Ammon's horn (tissue), 1 donor: ENCODE measurements around the gene SPPL2C.

Experiments used
- DNase-seq: peaks from one replicate; pipeline ENCODE4 v3.0.0-alpha.2; 2016; ENCODE audit warnings: low spot score

The SPPL2C gene, protein sequence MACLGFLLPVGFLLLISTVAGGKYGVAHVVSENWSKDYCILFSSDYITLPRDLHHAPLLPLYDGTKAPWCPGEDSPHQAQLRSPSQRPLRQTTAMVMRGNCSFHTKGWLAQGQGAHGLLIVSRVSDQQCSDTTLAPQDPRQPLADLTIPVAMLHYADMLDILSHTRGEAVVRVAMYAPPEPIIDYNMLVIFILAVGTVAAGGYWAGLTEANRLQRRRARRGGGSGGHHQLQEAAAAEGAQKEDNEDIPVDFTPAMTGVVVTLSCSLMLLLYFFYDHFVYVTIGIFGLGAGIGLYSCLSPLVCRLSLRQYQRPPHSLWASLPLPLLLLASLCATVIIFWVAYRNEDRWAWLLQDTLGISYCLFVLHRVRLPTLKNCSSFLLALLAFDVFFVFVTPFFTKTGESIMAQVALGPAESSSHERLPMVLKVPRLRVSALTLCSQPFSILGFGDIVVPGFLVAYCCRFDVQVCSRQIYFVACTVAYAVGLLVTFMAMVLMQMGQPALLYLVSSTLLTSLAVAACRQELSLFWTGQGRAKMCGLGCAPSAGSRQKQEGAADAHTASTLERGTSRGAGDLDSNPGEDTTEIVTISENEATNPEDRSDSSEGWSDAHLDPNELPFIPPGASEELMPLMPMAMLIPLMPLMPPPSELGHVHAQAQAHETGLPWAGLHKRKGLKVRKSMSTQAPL

DNA sequence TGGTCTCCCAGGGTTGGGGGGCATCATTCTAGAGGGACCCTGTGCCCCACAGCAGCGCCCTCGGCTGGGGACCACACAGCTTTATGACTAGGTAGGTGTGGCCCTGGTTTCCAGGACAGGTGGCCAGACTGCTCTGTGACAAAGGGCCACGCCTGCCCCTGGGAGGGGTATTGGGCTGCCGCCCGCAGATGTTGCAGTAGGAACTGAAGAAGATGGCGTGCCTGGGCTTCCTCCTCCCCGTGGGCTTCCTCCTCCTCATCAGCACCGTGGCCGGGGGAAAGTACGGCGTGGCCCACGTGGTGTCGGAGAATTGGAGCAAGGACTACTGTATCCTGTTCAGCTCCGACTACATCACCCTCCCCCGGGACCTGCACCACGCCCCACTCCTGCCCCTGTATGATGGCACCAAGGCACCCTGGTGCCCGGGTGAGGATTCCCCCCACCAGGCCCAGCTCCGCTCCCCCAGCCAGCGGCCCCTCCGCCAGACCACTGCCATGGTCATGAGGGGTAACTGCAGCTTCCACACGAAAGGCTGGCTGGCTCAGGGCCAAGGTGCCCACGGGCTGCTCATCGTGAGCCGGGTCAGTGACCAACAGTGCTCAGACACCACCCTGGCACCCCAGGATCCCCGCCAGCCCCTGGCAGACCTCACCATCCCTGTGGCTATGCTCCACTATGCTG lies at the start of gene SPPL2C:
Gene SPPL2C (plus strand): TSS at position 187 of the 681 bp plus-strand sequence. CDS start 26 bp downstream, at position 213.
- no peak for DNase-seq

DNA sequence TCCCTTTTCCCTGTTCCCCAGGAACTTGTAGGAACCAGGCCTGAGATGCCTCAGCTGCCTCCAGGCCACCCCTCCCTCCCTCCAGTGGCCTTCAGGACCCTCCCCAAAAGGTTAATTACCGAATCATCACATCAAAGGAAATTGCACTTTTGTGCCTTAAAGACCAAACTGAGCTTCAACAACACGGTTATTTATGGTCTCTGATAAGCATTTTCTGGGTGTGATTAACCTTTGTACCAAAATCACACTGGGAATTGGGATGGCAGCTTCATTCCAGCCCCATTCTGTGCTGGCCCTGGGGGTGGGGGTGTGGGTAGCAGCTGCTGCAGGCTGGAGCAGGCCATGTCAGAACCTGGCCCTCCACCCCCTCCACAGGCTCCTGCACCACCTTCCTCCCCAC lies 43.9 kb upstream of the SPPL2C start:
- no peak for DNase-seq

GRCh38 chr17:45801421-45801820 lies 43.3 kb upstream of the SPPL2C start:
- DNase-seq = no peak

GRCh38 chr17:45808845-45809244 lies 35.8 kb upstream of the SPPL2C start:
- no peak for DNase-seq

DNA sequence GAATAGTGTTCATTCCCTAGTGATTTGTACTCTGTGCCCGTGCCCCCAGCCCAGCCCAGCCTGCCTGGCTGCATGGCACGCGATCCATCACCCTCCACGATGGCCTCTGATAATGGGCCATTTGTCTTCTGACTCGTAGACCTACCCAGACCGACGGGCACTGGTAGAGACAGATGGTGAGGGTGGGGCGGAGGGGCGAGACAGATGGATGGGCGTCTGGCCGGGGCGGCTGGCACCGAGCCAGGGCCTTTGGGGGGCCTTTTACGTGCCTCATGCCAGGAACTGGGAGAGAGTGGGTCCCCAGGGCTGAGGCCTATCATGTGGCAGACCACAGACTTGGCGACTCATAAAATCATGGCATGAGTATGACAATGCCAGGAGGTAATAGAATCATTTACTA lies 35.2 kb upstream of the SPPL2C start:
- no peak for DNase-seq

GRCh38 chr17:45812102-45812501 lies 32.6 kb upstream of the SPPL2C start:
- DNase-seq = no peak

- peak; percentile 85 for DNase-seq
Measured at GRCh38 chr17:45813048-45813725, 31.5 kb upstream of the SPPL2C start.

GRCh38 chr17:45814622-45815606 lies 29.8 kb upstream of the SPPL2C start:
- peak; percentile 73 for DNase-seq

- no peak for DNase-seq
Measured at GRCh38 chr17:45815752-45816151, 28.9 kb upstream of the SPPL2C start.

- DNase-seq = no peak
Measured at GRCh38 chr17:45818041-45818440, 26.6 kb upstream of the SPPL2C start.

DNA sequence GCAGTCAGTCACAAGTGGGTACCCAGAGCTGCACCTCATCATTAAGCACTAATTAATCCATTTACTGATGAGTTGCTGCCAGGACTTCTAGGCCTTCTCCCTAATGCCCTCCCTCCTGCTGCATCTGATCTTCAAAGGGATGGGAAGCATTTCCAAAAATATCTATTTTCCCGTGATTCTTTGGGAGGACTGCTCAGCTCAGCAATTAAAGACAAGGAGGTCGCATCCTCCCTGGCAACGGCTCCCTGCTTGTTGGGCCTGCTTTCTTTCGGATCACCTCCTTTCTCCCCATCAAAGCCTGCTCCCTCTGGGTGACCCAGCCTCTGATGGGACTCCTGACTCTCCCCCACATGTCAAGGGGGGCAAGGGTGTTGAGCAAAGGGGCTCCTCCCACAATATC lies 26.0 kb upstream of the SPPL2C start:
- DNase-seq = no peak

DNA sequence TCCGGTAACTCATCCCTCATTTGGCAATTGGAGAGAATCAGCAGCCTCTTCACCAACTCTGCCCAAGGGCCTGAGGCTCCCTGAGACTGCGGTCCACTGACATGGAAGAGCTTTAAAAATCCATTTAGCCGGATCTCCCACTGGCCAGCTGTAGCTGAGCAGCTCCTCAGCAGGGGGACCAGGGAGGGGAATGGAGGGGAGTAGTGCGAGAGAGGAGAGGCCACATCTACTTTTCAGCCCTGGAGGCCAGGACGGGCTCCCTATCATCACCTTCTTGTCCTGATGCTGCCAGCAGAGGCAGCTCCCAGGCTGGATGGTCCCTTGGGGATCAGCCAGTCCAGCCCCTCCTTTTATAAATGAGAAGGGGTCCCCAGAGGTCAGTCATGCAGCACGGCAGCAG lies 25.0 kb upstream of the SPPL2C start:
- DNase-seq = no peak

GRCh38 chr17:45820052-45820780 lies 24.5 kb upstream of the SPPL2C start:
- no peak for DNase-seq

GRCh38 chr17:45821147-45821546 lies 23.5 kb upstream of the SPPL2C start:
- DNase-seq = no peak

- DNase-seq = no peak
Measured at GRCh38 chr17:45823598-45823997, 21.1 kb upstream of the SPPL2C start.

DNA sequence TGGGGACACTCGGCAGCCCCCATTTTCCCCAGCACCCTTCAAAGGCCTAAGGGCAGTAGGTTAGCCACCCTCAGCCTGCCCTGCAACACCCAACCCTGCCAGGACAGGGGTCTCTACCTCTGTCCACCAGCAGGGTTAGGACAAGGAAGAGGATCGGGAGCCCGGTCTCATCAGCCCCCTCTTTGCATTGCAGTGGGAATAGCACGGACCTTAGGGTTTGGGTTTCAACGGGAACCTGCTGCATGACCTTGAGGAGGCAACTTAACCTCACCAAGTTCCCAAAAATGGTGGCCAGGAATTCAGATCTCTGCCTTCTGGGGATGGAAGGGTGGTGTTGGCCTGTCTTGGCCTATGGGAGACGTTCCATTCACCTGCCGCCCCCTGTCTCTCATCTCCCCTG lies 20.2 kb upstream of the SPPL2C start:
- no peak for DNase-seq

GRCh38 chr17:45824901-45825492 lies 19.7 kb upstream of the SPPL2C start:
- no peak for DNase-seq

DNA sequence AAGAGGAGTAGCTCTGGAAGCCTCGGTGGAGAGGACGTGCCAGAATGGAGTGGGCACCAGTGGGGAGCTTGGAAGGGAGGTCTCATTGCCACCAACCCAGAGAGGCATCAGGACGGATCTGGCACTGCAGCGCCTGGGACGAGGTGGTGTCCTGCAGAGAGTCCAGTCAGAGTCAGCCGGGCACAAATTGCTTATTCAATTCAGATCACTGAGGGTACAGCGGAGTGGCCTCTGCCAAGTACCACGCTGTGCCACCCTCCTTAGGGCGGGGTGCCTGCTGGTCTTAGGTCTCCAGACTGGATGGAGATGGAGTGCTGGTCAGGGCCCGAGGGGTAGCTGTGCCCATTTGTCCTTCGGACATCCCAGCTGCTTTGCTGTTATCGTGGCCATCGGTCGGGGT lies 18.9 kb upstream of the SPPL2C start:
- peak; percentile 90 for DNase-seq

DNA sequence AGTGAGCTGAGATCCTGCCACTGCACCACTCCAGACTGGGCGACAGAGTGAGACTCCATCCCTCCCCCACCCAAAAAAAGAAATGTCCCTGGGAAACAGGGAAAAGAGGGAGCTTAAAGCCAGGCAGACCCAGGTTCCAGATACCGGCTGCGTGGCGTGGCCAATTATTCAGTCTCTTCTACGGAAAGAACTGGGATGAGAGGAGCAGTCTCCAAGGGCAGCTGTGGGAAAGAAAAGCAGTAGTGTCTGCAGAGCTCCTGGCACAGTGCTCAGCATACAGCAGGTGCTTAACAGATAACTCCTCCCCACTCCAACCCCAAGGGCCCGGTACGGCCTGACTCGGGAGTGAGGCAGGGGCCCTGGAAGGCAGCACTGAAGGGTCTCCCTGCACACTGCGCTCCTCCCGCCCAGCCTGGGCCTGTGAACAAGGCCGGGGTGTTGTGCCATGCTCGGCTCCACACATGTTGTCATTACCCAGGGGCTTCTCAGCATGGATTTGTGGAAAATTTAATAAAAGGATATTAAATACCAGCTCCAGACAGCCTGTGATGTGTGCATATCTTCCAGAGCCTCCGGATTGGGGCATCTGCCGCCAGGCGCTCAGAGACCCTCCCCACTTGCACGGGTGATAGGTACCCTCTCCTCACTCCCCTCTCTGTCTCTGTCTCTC lies 17.6 kb upstream of the SPPL2C start:
- DNase-seq = peak; percentile 25
